Fibroblast of pulmonary artery (primary cell): Measurements from ENCODE around the gene GPALPP1.
"Not testable (repeated sequence)": the region's sequence is repeated elsewhere in the genome, so short reads cannot be mapped to it uniquely, and the experiment has no call there.

Experiments used
- DNase-seq: peaks from one replicate; pipeline ENCODE4 v3.0.0-alpha.2; 2010; ENCODE audit warnings: low read depth
- H3K4me3 ChIP-seq: replicated peaks from 2 replicates; pipeline ENCODE4 v1.5.1; 2011; ENCODE audit warnings: low read depth, mild to moderate bottlenecking, control low read depth, low read length, moderate library complexity
- CTCF ChIP-seq: IDR thresholded peaks from 2 replicates; pipeline ENCODE4 v1.5.1; 2011; ENCODE audit warnings: mild to moderate bottlenecking, control low read depth, low read length, inconsistent platforms; ENCODE audit errors: missing control alignments

GPALPP1 gene

GRCh38 chr13:45007225-45007624, 17.9 kb downstream of the GPALPP1 start:
- TF ChIP-seq CTCF: no peak
- no peak for DNase-seq
- no peak overlapping the region for H3K4me3 ChIP-seq

GRCh38 chr13:45007823-45008222, 18.5 kb downstream of the GPALPP1 start:
- TF ChIP-seq CTCF: no peak
- no peak overlapping the region for H3K4me3 ChIP-seq
- DNase-seq: no peak

GRCh38 chr13:45011198-45011597, 21.9 kb downstream of the GPALPP1 start:
- no peak overlapping the region for H3K4me3 ChIP-seq
- DNase-seq: no peak
- TF ChIP-seq CTCF: no peak

GRCh38 chr13:45015300-45015699, 26.0 kb downstream of the GPALPP1 start:
- TF ChIP-seq CTCF: no peak
- peak; percentile 4 for DNase-seq
- H3K4me3 ChIP-seq: no peak overlapping the region

GRCh38 chr13:45016792-45017425, 27.6 kb downstream of the GPALPP1 start:
- no peak for DNase-seq
- no peak overlapping the region for H3K4me3 ChIP-seq
- no peak for TF ChIP-seq CTCF

- not testable (repeated sequence) for H3K4me3 ChIP-seq
- peak; percentile 6 for DNase-seq
Measured at GRCh38 chr13:45019981-45020380, 30.6 kb downstream of the GPALPP1 start.

GRCh38 chr13:45021250-45021649, 31.9 kb downstream of the GPALPP1 start:
- no peak overlapping the region for H3K4me3 ChIP-seq
- no peak for TF ChIP-seq CTCF
- DNase-seq: no peak
